Neural progenitor cell (in vitro differentiated cells): ENCODE results near the gene DCC. TPM values are rescaled to one million over a fixed set of nuclear protein-coding genes. Genes with fewer than 3 reads are reported as not detected.

Experiments used
- DNase-seq: peaks from one replicate; pipeline ENCODE4 v3.0.0-alpha.2; 2016; ENCODE audit warnings: low spot score
- H2AFZ ChIP-seq: fragments of 200-600 bp; sonication (generic); replicated peaks from 2 replicates; pipeline ENCODE4 v1.6.1; 2016; ENCODE audit warnings: antibody characterized with exemption
- H3F3A ChIP-seq: fragments of 200-600 bp; sonication (generic); 2 replicates; pipeline ENCODE4 v1.6.1; 2016; ENCODE audit warnings: antibody characterized with exemption, low read depth
- H3K27ac ChIP-seq: fragments of 200-600 bp; sonication (generic); 2 replicates; pipeline ENCODE4 v1.5.1; 2016; ENCODE audit warnings: mild to moderate bottlenecking
- H3K27me3 ChIP-seq: fragments of 200-600 bp; sonication (generic); 2 replicates; pipeline ENCODE4 v1.6.1; 2016; ENCODE audit warnings: mild to moderate bottlenecking, moderate library complexity
- H3K36me3 ChIP-seq: fragments of 200-600 bp; sonication (generic); 2 replicates; pipeline ENCODE4 v1.5.1; 2016
- H3K4me1 ChIP-seq: fragments of 200-600 bp; sonication (generic); 2 replicates; pipeline ENCODE4 v1.6.1; 2016; ENCODE audit warnings: mixed run types
- H3K4me2 ChIP-seq: fragments of 200-600 bp; sonication (generic); 2 replicates; pipeline ENCODE4 v1.6.1; 2016
- H3K4me3 ChIP-seq: fragments of 200-600 bp; sonication (generic); 2 replicates; pipeline ENCODE4 v1.5.1; 2016
- H3K79me2 ChIP-seq: fragments of 200-600 bp; sonication (generic); 2 replicates; pipeline ENCODE4 v1.6.1; 2016; ENCODE audit warnings: low read depth
- H3K9ac ChIP-seq: fragments of 200-600 bp; sonication (generic); 2 replicates; pipeline ENCODE4 v1.6.1; 2016
- H3K9me3 ChIP-seq: fragments of 200-600 bp; sonication (generic); 2 replicates; pipeline ENCODE4 v1.5.1; 2016; ENCODE audit warnings: low read depth
- H4K20me1 ChIP-seq: fragments of 200-600 bp; sonication (generic); 2 replicates; pipeline ENCODE4 v1.6.1; 2016; ENCODE audit warnings: low read depth
- H3K27ac Mint-ChIP-seq: 3 replicates; pipeline ENCODE4 v1.8.0; 2021; ENCODE audit warnings: mixed read lengths
- H3K27me3 Mint-ChIP-seq: 2 replicates; pipeline ENCODE4 v1.8.0; 2022; ENCODE audit warnings: low read depth, mild to moderate bottlenecking, inconsistent platforms, moderate library complexity, mixed read lengths; ENCODE audit not compliant: insufficient read depth
- H3K36me3 Mint-ChIP-seq: 3 replicates; pipeline ENCODE4 v1.8.0; 2021; ENCODE audit warnings: mixed read lengths
- H3K4me1 Mint-ChIP-seq: 3 replicates; pipeline ENCODE4 v1.8.0; 2021; ENCODE audit warnings: mixed read lengths
- H3K4me3 Mint-ChIP-seq: 3 replicates; pipeline ENCODE4 v1.8.0; 2021; ENCODE audit warnings: mild to moderate bottlenecking, moderate library complexity, mixed read lengths
- H3K9me3 Mint-ChIP-seq: 3 replicates; pipeline ENCODE4 v1.8.0; 2020; ENCODE audit warnings: mixed read lengths
- CTCF ChIP-seq: fragments of 200-600 bp; sonication (generic); IDR thresholded peaks from 2 replicates; pipeline ENCODE4 v1.5.1; 2017; ENCODE audit warnings: antibody characterized with exemption, mild to moderate bottlenecking
- EZH2 ChIP-seq: fragments of 200-600 bp; sonication (generic); IDR thresholded peaks from 2 replicates; pipeline ENCODE4 v1.6.1; 2017; ENCODE audit warnings: antibody characterized with exemption, mild to moderate bottlenecking, moderate library complexity
- EZH2phosphoT487 ChIP-seq: fragments of 200-600 bp; sonication (generic); IDR thresholded peaks from 2 replicates; pipeline ENCODE4 v1.6.1; 2017; ENCODE audit warnings: antibody characterized with exemption
- total RNA-seq: library from RNA; depleted of rRNA; stranded (reverse); fragments of >200 nt; gene quantifications from 2 replicates; pipeline ENCODE4 v1.2.3, GENCODE V29; 2015; ENCODE audit warnings: low replicate concordance

Gene DCC
- total RNA-seq, 1 donor from 2014 or later: 0.41 TPM

GRCh38 chr18:53441761-53442414 is 1101.9 kb downstream of the DCC start:
- Mint-ChIP-seq H3K4me3 (no peak overlapping the region), H3K9me3 (peaks cover 8% of the 10 kb centered on the region), H3K4me1 (no peaks in the 10 kb centered on the region), H3K36me3 (peaks cover 16% of the 10 kb centered on the region), H3K27me3 (peaks cover 2% of the 10 kb centered on the region), H3K27ac (no peak overlapping the region)
- H3F3A ChIP-seq: no peaks in the 10 kb centered on the region
- no peak overlapping the region for H3K4me3 ChIP-seq
- no peaks in the 10 kb centered on the region for H3K27me3 ChIP-seq
- H3K9ac ChIP-seq: no peak overlapping the region
- no peak overlapping the region for H2AFZ ChIP-seq
- no peak overlapping the region for H3K27ac ChIP-seq
- no peaks in the 10 kb centered on the region for H3K4me1 ChIP-seq
- H3K36me3 ChIP-seq: no peaks in the 10 kb centered on the region
- H4K20me1 ChIP-seq: no peaks in the 10 kb centered on the region
- no peaks in the 10 kb centered on the region for H3K79me2 ChIP-seq
- no peak for TF ChIP-seq EZH2phosphoT487
- TF ChIP-seq CTCF: no peak
- TF ChIP-seq EZH2: no peak
- no peak overlapping the region for H3K4me2 ChIP-seq
- no peak for DNase-seq
- no peaks in the 10 kb centered on the region for H3K9me3 ChIP-seq

GRCh38 chr18:53442415-53442783 is 1102.4 kb downstream of the DCC start:
- H3K4me1 Mint-ChIP-seq: no peaks in the 10 kb centered on the region
- peaks cover 16% of the 10 kb centered on the region for H3K36me3 Mint-ChIP-seq
- Histone ChIP-seq H3K9ac (no peak overlapping the region), H3K9me3 (no peaks in the 10 kb centered on the region), H3F3A (no peaks in the 10 kb centered on the region), H3K4me3 (no peak overlapping the region), H3K4me1 (no peaks in the 10 kb centered on the region), H2AFZ (no peak overlapping the region), H3K27me3 (no peaks in the 10 kb centered on the region), H3K36me3 (no peaks in the 10 kb centered on the region), H4K20me1 (no peaks in the 10 kb centered on the region), H3K79me2 (no peaks in the 10 kb centered on the region), H3K27ac (no peak overlapping the region), H3K4me2 (no peak overlapping the region)
- TF ChIP-seq EZH2: no peak
- TF ChIP-seq CTCF: no peak
- no peak for TF ChIP-seq EZH2phosphoT487
- no peak for DNase-seq
- no peak overlapping the region for H3K27ac Mint-ChIP-seq
- H3K9me3 Mint-ChIP-seq: peaks cover 8% of the 10 kb centered on the region
- H3K27me3 Mint-ChIP-seq: peaks cover 2% of the 10 kb centered on the region
- H3K4me3 Mint-ChIP-seq: no peak overlapping the region

- no peak for DNase-seq
- H3K36me3 Mint-ChIP-seq: peaks cover 15% of the 10 kb centered on the region
- no peak overlapping the region for H3K4me2 ChIP-seq
- H2AFZ ChIP-seq: no peak overlapping the region
- H3K79me2 ChIP-seq: no peaks in the 10 kb centered on the region
- H3K27ac ChIP-seq: no peak overlapping the region
- TF ChIP-seq EZH2phosphoT487: no peak
- TF ChIP-seq CTCF: no peak
- no peak for TF ChIP-seq EZH2
- H3K4me3 Mint-ChIP-seq: no peak overlapping the region
- H3K4me3 ChIP-seq: no peak overlapping the region
- no peak overlapping the region for H3K27ac Mint-ChIP-seq
- H3K36me3 ChIP-seq: no peaks in the 10 kb centered on the region
- H3K9me3 Mint-ChIP-seq: peaks cover 5% of the 10 kb centered on the region
- no peak overlapping the region for H3K9ac ChIP-seq
- H3K27me3 ChIP-seq: no peaks in the 10 kb centered on the region
- H3K27me3 Mint-ChIP-seq: no peaks in the 10 kb centered on the region
- no peaks in the 10 kb centered on the region for H3K4me1 ChIP-seq
- no peaks in the 10 kb centered on the region for H3K4me1 Mint-ChIP-seq
- H4K20me1 ChIP-seq: no peaks in the 10 kb centered on the region
- no peaks in the 10 kb centered on the region for H3K9me3 ChIP-seq
- H3F3A ChIP-seq: no peaks in the 10 kb centered on the region
These were observed 1103.3 kb downstream of the DCC start for GRCh38 chr18:53443336-53443735.
